WTC11 (cell line): Measurements from ENCODE around the gene NT5C. TPM values are rescaled to one million over a fixed set of nuclear protein-coding genes. Genes with fewer than 3 reads are reported as not detected.

Source experiments
- ATAC-seq: fragments of 200-7000 bp; cut with Tn5 transposase; 2 replicates; pipeline ENCODE4 v1.10.0; 2021; ENCODE audit warnings: mild to moderate bottlenecking, moderate library complexity
- CTCF ChIA-PET: fragments of 300-600 bp; sonication (Branson Sonifier 250); formaldehyde crosslinking; loops from one replicate; lab custom pipeline; 2021; ENCODE audit warnings: antibody characterized with exemption; lab: Charles Lee
- POLR2A ChIA-PET: fragments of 350-600 bp; sonication (Branson Sonifier 250); formaldehyde crosslinking; loops from one replicate; lab custom pipeline; 2021; ENCODE audit warnings: antibody characterized with exemption; lab: Charles Lee
- DNase-seq: peaks from one replicate; pipeline ENCODE4 v3.0.0; 2021; ENCODE audit warnings: low spot score
- H3K27ac Mint-ChIP-seq: 2 replicates; pipeline ENCODE4 v1.8.0; 2021; ENCODE audit warnings: mixed read lengths
- H3K27me3 Mint-ChIP-seq: 2 replicates; pipeline ENCODE4 v1.8.0; 2021; ENCODE audit warnings: low read depth, mild to moderate bottlenecking, moderate library complexity, mixed read lengths
- H3K36me3 Mint-ChIP-seq: 2 replicates; pipeline ENCODE4 v1.8.0; 2021; ENCODE audit warnings: mixed read lengths
- H3K4me1 Mint-ChIP-seq: 2 replicates; pipeline ENCODE4 v1.8.0; 2022; ENCODE audit warnings: mixed read lengths
- H3K4me3 Mint-ChIP-seq: 2 replicates; pipeline ENCODE4 v1.8.0; 2021; ENCODE audit warnings: mild to moderate bottlenecking, moderate library complexity, mixed read lengths
- H3K9me3 Mint-ChIP-seq: 2 replicates; pipeline ENCODE4 v1.8.0; 2021; ENCODE audit warnings: mixed read lengths
- EMX1 ChIP-seq: fragments of 250-450 bp; sonication (Bioruptor Pico); IDR thresholded peaks from 2 replicates; pipeline ENCODE4 v1.8.0; 2021; ENCODE audit warnings: mild to moderate bottlenecking
- GABPB1 ChIP-seq: sonication (generic); formaldehyde crosslinking; IDR thresholded peaks from 2 replicates; pipeline ENCODE4 v1.8.1; 2023; ENCODE audit warnings: mild to moderate bottlenecking, missing genetic modification reagents
- HMGA2 ChIP-seq: fragments of 250-450 bp; sonication (Bioruptor Pico); IDR thresholded peaks from 2 replicates; pipeline ENCODE4 v1.4.0; 2021; ENCODE audit warnings: mild to moderate bottlenecking, moderate library complexity
- IRF2 ChIP-seq: sonication (generic); formaldehyde crosslinking; IDR thresholded peaks from 2 replicates; pipeline ENCODE4 v1.8.0; 2022; ENCODE audit warnings: low read depth, missing genetic modification reagents, borderline replicate concordance
- NFYB ChIP-seq: sonication (generic); formaldehyde crosslinking; conservative IDR thresholded peaks from 2 replicates; pipeline ENCODE4 v1.8.0; 2022; ENCODE audit warnings: low read depth, missing genetic modification reagents
- NR2C2 ChIP-seq: sonication (generic); formaldehyde crosslinking; IDR thresholded peaks from 2 replicates; pipeline ENCODE4 v1.8.0; 2022; ENCODE audit warnings: mild to moderate bottlenecking, missing genetic modification reagents
- NR3C1 ChIP-seq: sonication (generic); formaldehyde crosslinking; conservative IDR thresholded peaks from 2 replicates; pipeline ENCODE4 v1.8.1; 2023; ENCODE audit warnings: low read depth, mild to moderate bottlenecking, missing genetic modification reagents
- PREB ChIP-seq: sonication (generic); formaldehyde crosslinking; IDR thresholded peaks from 2 replicates; pipeline ENCODE4 v1.8.1; 2022; ENCODE audit warnings: mild to moderate bottlenecking, missing genetic modification reagents, moderate library complexity, borderline replicate concordance
- SP1 ChIP-seq: sonication (generic); formaldehyde crosslinking; conservative IDR thresholded peaks from 2 replicates; pipeline ENCODE4 v1.8.1; 2022; ENCODE audit warnings: missing genetic modification reagents
- total RNA-seq: library from RNA; stranded (reverse); gene quantifications from 3 replicates; pipeline ENCODE4 v1.2.3, GENCODE V29; 2021
- TF ChIP-seq, protein P1 (sequence below): fragments of 250-450 bp; sonication (Bioruptor Pico); IDR thresholded peaks from 2 replicates; pipeline ENCODE4 v1.8.0; 2021; ENCODE audit warnings: mild to moderate bottlenecking
- TF ChIP-seq, protein P2 (sequence below): fragments of 250-450 bp; sonication (Bioruptor Pico); IDR thresholded peaks from 2 replicates; pipeline ENCODE4 v1.9.0; 2021; ENCODE audit warnings: mild to moderate bottlenecking
- TF ChIP-seq, protein P3 (sequence below): fragments of 250-450 bp; sonication (Bioruptor Pico); IDR thresholded peaks from 2 replicates; pipeline ENCODE4 v1.9.0; 2021; ENCODE audit warnings: mild to moderate bottlenecking, borderline replicate concordance
- TF ChIP-seq, protein P4 (sequence below): sonication (generic); formaldehyde crosslinking; IDR thresholded peaks from 2 replicates; pipeline ENCODE4 v1.8.0; 2022; ENCODE audit warnings: mild to moderate bottlenecking, missing genetic modification reagents
- TF ChIP-seq, protein P5 (sequence below): sonication (generic); formaldehyde crosslinking; IDR thresholded peaks from 2 replicates; pipeline ENCODE4 v1.8.1; 2022; ENCODE audit warnings: mild to moderate bottlenecking, moderate library complexity, missing genetic modification reagents

The NT5C gene
- total RNA-seq, 1 experiment from 2014 or later = 91.0 TPM

- Mint-ChIP-seq H3K27me3 (no peaks in the 10 kb centered on the region; the same call in 1 of the 2 replicates), H3K4me3 (peak overlapping the region; percentile 69), H3K36me3 (no peaks in the 10 kb centered on the region), H3K9me3 (no peaks in the 10 kb centered on the region), H3K27ac (peak overlapping the region; percentile 91), H3K4me1 (peaks cover 67% of the 10 kb centered on the region)
- TF ChIP-seq SP1 (CRISPR knock-in tag) (no peak; the same call in 1 of the 2 replicates), HMGA2 (CRISPR knock-in tag) (no peak), PREB (no peak), NFYB (CRISPR knock-in tag) (no peak)
- TF ChIP-seq, protein P1, sequence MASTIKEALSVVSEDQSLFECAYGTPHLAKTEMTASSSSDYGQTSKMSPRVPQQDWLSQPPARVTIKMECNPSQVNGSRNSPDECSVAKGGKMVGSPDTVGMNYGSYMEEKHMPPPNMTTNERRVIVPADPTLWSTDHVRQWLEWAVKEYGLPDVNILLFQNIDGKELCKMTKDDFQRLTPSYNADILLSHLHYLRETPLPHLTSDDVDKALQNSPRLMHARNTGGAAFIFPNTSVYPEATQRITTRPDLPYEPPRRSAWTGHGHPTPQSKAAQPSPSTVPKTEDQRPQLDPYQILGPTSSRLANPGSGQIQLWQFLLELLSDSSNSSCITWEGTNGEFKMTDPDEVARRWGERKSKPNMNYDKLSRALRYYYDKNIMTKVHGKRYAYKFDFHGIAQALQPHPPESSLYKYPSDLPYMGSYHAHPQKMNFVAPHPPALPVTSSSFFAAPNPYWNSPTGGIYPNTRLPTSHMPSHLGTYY (CRISPR knock-in tag) = no peak
- no peak for ATAC-seq
- DNase-seq = no peak
- POLR2A ChIA-PET = interaction anchor here (0.8 to 1.9 kb wide), 6 partner anchors 9 to 214 kb away, joined by 3 to 6 read pairs (median 4); partner anchors contain the start of genes FDXR, JPT1 and NT5C
- CTCF ChIA-PET = interaction anchor here (0.6 to 3.1 kb wide), 7 partner anchors 8 to 115 kb away, joined by 3 to 20 read pairs (median 9); partner anchors contain the start of genes ARMC7 and MRPL58
These were observed 44.9 kb downstream of the NT5C start for GRCh38 chr17:75086496-75087181.

DNA sequence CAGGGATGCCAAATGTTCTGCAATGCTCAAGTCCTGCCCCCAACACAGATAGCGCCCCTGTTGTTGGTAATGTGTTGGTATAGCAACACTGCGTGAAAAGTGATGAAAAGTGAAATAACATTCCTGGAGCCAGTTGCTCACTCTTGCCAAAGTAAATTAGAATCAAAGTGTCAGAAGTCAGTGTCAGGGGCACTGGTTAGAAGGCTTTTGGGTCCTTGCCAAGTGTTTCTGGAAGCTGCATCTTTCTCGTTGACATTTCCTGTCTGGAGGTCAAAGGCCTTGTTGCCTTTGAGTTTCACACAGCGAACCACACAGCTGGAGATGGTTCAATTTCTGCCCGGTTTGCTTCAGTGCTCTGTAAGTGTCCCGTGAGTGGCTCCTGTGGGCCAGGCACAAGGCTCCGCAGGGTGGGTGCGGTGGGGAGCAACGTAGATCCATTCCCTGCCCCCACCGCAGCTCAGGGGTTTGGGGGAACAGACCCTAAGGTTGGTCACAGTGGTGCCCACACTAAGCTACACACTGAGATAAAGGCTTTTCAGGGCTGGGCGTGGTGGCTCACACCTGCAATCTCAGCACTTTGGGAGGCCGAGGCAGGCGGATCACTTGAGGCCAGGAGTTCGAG lies 47.4 kb downstream of the NT5C start:
- CTCF ChIA-PET = interaction anchor here (1.2 to 1.8 kb wide), 4 partner anchors 22 to 126 kb away, joined by 3 to 8 read pairs (median 5); no protein-coding TSS in a partner anchor
- TF ChIP-seq GABPB1 (CRISPR knock-in tag) (peak; percentile 91), NR2C2 (no peak)
- H3K36me3 Mint-ChIP-seq = no peaks in the 10 kb centered on the region
- H3K27me3 Mint-ChIP-seq = peaks cover 2% of the 10 kb centered on the region; the same call in 1 of the 2 replicates
- H3K27ac Mint-ChIP-seq = peak overlapping the region; percentile 70
- no peak for ATAC-seq
- no peak for DNase-seq
- POLR2A ChIA-PET = interaction anchor here (0.6 kb wide), 2 partner anchors 23 to 40 kb away, joined by 3 read pairs; no protein-coding TSS in a partner anchor
- peaks cover 46% of the 10 kb centered on the region for H3K4me1 Mint-ChIP-seq
- no peaks in the 10 kb centered on the region for H3K9me3 Mint-ChIP-seq
- H3K4me3 Mint-ChIP-seq = no peak overlapping the region

DNA sequence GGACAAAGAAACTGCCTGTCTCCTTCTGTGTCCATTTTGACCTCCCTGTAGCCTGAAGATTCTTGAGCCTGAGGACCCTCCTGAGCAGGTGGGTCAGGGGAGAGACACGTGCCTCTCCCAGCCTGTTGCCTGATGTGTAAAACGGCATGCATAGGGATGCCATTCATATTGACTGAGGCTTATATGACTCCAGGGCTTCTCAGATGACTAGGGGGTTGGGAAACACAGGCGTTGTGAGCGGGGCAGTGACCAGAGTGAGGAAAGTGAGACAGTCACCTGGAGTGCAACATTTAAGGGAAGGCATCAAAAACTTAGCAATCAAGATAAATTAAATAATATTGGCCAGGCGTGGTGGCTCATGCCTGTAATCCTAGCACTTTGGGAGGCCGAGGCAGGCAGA lies 48.9 kb downstream of the NT5C start:
- Mint-ChIP-seq H3K4me1 (peaks cover 50% of the 10 kb centered on the region), H3K27ac (peak overlapping the region; percentile 13; the same call in 1 of the 2 replicates), H3K27me3 (peaks cover 12% of the 10 kb centered on the region), H3K9me3 (no peaks in the 10 kb centered on the region), H3K36me3 (no peaks in the 10 kb centered on the region)
- ChIA-PET POLR2A (interaction anchor here (0.6 kb wide), 1 partner anchor 496 kb away, joined by 3 read pairs; no protein-coding TSS in a partner anchor), CTCF (interaction anchor here (1.1 to 1.9 kb wide), 2 partner anchors 31 to 121 kb away, joined by 3 to 8 read pairs; no protein-coding TSS in a partner anchor)
- ATAC-seq = no peak
- no peak for DNase-seq
- TF ChIP-seq, protein P2, sequence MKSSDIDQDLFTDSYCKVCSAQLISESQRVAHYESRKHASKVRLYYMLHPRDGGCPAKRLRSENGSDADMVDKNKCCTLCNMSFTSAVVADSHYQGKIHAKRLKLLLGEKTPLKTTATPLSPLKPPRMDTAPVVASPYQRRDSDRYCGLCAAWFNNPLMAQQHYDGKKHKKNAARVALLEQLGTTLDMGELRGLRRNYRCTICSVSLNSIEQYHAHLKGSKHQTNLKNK = no peak
- TF ChIP-seq, protein P3, sequence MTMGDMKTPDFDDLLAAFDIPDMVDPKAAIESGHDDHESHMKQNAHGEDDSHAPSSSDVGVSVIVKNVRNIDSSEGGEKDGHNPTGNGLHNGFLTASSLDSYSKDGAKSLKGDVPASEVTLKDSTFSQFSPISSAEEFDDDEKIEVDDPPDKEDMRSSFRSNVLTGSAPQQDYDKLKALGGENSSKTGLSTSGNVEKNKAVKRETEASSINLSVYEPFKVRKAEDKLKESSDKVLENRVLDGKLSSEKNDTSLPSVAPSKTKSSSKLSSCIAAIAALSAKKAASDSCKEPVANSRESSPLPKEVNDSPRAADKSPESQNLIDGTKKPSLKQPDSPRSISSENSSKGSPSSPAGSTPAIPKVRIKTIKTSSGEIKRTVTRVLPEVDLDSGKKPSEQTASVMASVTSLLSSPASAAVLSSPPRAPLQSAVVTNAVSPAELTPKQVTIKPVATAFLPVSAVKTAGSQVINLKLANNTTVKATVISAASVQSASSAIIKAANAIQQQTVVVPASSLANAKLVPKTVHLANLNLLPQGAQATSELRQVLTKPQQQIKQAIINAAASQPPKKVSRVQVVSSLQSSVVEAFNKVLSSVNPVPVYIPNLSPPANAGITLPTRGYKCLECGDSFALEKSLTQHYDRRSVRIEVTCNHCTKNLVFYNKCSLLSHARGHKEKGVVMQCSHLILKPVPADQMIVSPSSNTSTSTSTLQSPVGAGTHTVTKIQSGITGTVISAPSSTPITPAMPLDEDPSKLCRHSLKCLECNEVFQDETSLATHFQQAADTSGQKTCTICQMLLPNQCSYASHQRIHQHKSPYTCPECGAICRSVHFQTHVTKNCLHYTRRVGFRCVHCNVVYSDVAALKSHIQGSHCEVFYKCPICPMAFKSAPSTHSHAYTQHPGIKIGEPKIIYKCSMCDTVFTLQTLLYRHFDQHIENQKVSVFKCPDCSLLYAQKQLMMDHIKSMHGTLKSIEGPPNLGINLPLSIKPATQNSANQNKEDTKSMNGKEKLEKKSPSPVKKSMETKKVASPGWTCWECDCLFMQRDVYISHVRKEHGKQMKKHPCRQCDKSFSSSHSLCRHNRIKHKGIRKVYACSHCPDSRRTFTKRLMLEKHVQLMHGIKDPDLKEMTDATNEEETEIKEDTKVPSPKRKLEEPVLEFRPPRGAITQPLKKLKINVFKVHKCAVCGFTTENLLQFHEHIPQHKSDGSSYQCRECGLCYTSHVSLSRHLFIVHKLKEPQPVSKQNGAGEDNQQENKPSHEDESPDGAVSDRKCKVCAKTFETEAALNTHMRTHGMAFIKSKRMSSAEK (CRISPR knock-in tag) = no peak
- no peak for TF ChIP-seq IRF2 (CRISPR knock-in tag)
- TF ChIP-seq, protein P4, sequence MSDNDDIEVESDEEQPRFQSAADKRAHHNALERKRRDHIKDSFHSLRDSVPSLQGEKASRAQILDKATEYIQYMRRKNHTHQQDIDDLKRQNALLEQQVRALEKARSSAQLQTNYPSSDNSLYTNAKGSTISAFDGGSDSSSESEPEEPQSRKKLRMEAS = 0 out of 2 replicates have a peak, but pooled peaks have one; percentile 21
- no peak for TF ChIP-seq NR3C1 (CRISPR knock-in tag)
- TF ChIP-seq, protein P5, sequence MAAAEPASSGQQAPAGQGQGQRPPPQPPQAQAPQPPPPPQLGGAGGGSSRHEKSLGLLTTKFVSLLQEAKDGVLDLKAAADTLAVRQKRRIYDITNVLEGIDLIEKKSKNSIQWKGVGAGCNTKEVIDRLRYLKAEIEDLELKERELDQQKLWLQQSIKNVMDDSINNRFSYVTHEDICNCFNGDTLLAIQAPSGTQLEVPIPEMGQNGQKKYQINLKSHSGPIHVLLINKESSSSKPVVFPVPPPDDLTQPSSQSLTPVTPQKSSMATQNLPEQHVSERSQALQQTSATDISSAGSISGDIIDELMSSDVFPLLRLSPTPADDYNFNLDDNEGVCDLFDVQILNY (CRISPR knock-in tag) = no peak
- no peak for TF ChIP-seq EMX1 (CRISPR knock-in tag)
- TF ChIP-seq, all 79 proteins: peak for 1
- H3K4me3 Mint-ChIP-seq = no peak overlapping the region
